ENCODE data around the gene AREG. TPM values are rescaled to one million over a fixed set of nuclear protein-coding genes. Genes with fewer than 3 reads are reported as not detected.

Gene AREG
- total RNA-seq, 3 donors from 2014 or later, result 3.4 to 89.1 (median 46.2) TPM

- DNase-seq (ENCODE audit: low spot score in 2 of 2), result no peak
- no peaks in the 10 kb centered on the region for H3K9me3 ChIP-seq
- intact Hi-C loops (cut with DNase I; ENCODE audit: low total_unique reads), result no loop called here
- H3K36me3 ChIP-seq, result no peaks in the 10 kb centered on the region
- H3K4me1 ChIP-seq, result no peaks in the 10 kb centered on the region
- TF ChIP-seq POLR2AphosphoS5 (IDR thresholded peaks at IDR 0.05), result no peak
- no peak for TF ChIP-seq CTCF (IDR thresholded peaks at IDR 0.05)
- no peak for TF ChIP-seq POLR2A (IDR thresholded peaks at IDR 0.05)
- no peaks in the 10 kb centered on the region for H3K27me3 ChIP-seq
- no peak overlapping the region for H3K27ac ChIP-seq
- H3K4me3 ChIP-seq, result no peak overlapping the region
Observed at GRCh38 chr4:74460833-74461232, 15.9 kb downstream of the AREG start.

GRCh38 chr4:74463123-74463522 is 18.2 kb downstream of the AREG start:
- H3K9me3 ChIP-seq, result no peaks in the 10 kb centered on the region
- no peaks in the 10 kb centered on the region for H3K4me1 ChIP-seq
- TF ChIP-seq CTCF (IDR thresholded peaks at IDR 0.05) (no peak), POLR2A (IDR thresholded peaks at IDR 0.05) (no peak), POLR2AphosphoS5 (IDR thresholded peaks at IDR 0.05) (no peak)
- no peak overlapping the region for H3K4me3 ChIP-seq
- H3K27ac ChIP-seq, result no peak overlapping the region
- DNase-seq (ENCODE audit: low spot score in 2 of 2), result no peak
- H3K27me3 ChIP-seq, result no peaks in the 10 kb centered on the region
- H3K36me3 ChIP-seq, result no peaks in the 10 kb centered on the region
- intact Hi-C loops (cut with DNase I; ENCODE audit: low total_unique reads), result no loop called here

GRCh38 chr4:74464291-74464690 is 19.4 kb downstream of the AREG start:
- TF ChIP-seq POLR2A (IDR thresholded peaks at IDR 0.05) (no peak), POLR2AphosphoS5 (IDR thresholded peaks at IDR 0.05) (no peak), CTCF (IDR thresholded peaks at IDR 0.05) (no peak)
- H3K4me3 ChIP-seq, result no peak overlapping the region
- H3K4me1 ChIP-seq, result no peaks in the 10 kb centered on the region
- no peaks in the 10 kb centered on the region for H3K36me3 ChIP-seq
- H3K27me3 ChIP-seq, result no peaks in the 10 kb centered on the region
- H3K9me3 ChIP-seq, result no peaks in the 10 kb centered on the region
- intact Hi-C loops (cut with DNase I; ENCODE audit: low total_unique reads), result no loop called here
- DNase-seq (ENCODE audit: low spot score in 2 of 2), result no peak
- no peak overlapping the region for H3K27ac ChIP-seq

- Histone ChIP-seq H3K9me3 (no peaks in the 10 kb centered on the region), H3K27ac (peak overlapping the region in 1 of 2 donors; percentile 15), H3K36me3 (no peaks in the 10 kb centered on the region), H3K4me3 (no peak overlapping the region), H3K27me3 (no peaks in the 10 kb centered on the region), H3K4me1 (no peaks in the 10 kb centered on the region)
- intact Hi-C loops (cut with DNase I; ENCODE audit: low total_unique reads), result no loop called here
- TF ChIP-seq POLR2A (IDR thresholded peaks at IDR 0.05) (no peak), CTCF (IDR thresholded peaks at IDR 0.05) (no peak), POLR2AphosphoS5 (IDR thresholded peaks at IDR 0.05) (no peak)
- DNase-seq (ENCODE audit: low spot score in 2 of 2), result no peak
Observed at GRCh38 chr4:74466242-74466641, 21.3 kb downstream of the AREG start.

GRCh38 chr4:74471264-74471663 is 26.3 kb downstream of the AREG start:
- Histone ChIP-seq H3K27me3 (no peaks in the 10 kb centered on the region), H3K27ac (no peak overlapping the region), H3K4me3 (no peak overlapping the region), H3K9me3 (no peaks in the 10 kb centered on the region), H3K4me1 (no peaks in the 10 kb centered on the region), H3K36me3 (no peaks in the 10 kb centered on the region)
- no peak for DNase-seq (ENCODE audit: low spot score in 2 of 2)
- TF ChIP-seq POLR2A (IDR thresholded peaks at IDR 0.05) (no peak), CTCF (IDR thresholded peaks at IDR 0.05) (no peak), POLR2AphosphoS5 (IDR thresholded peaks at IDR 0.05) (no peak)
- intact Hi-C loops (cut with DNase I; ENCODE audit: low total_unique reads), result no loop called here
